GM21381 (cell line): ENCODE data around the gene CLEC4M.

ENCODE experiments used
- ATAC-seq: cut with Tn5 transposase; IDR thresholded peaks from one replicate; pipeline ENCODE4 v1.9.1; 2021; ENCODE audit warnings: mild to moderate bottlenecking, moderate library complexity; ENCODE audit not compliant: unreplicated experiment

CLEC4M gene

GRCh38 chr19:7762719-7763293 lies at the start of gene CLEC4M:
Gene CLEC4M (plus strand): TSS chr19:7763243. CDS start chr19:7763267, 24 bp downstream.
- no peak for ATAC-seq

- ATAC-seq = no peak
Measured at GRCh38 chr19:7715671-7716070, 47.4 kb upstream of the CLEC4M start.

DNA sequence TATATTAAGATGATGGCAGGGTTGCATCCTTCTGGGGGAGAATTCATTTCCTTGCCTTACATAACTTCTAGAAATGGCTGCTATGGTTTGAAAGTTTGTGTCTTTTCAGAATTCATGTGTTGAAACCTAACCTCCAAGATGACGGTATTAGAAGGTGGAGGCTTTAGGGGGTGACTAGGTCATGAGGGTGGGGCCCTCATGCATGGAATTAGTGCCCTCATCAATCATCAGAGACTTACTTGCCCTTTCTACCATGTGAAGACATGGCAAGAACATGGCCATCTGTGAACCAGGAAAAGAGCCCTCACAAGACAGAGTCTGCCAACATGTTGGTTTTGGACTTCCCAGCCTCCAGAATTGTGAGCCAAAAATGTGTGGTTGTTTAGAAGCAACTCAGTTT lies 46.3 kb upstream of the CLEC4M start:
- ATAC-seq = no peak

GRCh38 chr19:7718668-7719067 lies 44.4 kb upstream of the CLEC4M start:
- no peak for ATAC-seq

DNA sequence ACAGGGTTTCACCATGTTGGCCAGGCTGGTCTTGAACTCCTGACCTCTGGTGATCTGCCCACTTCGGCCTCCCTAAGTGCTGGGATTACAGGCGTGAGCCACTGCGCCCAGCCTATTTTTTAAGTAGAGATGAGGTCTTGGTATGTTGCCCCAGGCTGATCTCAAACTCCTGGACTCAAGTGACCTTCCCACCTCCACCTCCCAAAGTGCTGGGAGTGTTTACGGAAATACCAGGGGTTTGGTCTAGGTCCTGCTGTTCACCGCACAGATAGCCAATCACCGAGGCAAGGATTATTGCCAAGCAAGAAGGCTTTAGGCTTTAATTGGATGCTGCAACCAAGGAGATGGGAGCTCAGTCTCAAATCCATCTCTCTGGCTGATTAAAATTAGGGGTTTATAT lies 42.7 kb upstream of the CLEC4M start:
- no peak for ATAC-seq

DNA sequence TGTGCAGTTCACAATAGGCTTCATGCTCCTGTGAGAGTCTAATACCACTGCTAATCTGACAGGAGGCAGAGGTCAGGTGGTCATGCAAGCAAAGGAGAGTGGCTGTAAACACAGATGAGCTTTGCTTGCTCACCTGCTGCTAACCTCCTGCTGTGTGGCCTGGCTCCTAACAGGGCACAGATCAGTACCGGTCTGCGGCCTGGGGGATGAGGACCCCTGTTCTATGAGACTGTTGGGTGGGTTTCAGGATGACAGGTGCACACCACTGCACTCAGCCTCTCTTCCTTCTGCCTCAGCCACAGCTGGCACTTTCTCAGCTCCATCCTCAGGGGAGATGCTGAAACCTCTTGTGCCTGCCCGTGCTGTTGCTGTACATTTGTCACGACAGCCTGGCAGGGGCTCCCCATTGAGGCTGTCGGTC lies 40.8 kb upstream of the CLEC4M start:
- no peak for ATAC-seq

- no peak for ATAC-seq
Measured at GRCh38 chr19:7725791-7726190, 37.3 kb upstream of the CLEC4M start.

GRCh38 chr19:7729211-7729610 lies 33.8 kb upstream of the CLEC4M start:
- no peak for ATAC-seq

DNA sequence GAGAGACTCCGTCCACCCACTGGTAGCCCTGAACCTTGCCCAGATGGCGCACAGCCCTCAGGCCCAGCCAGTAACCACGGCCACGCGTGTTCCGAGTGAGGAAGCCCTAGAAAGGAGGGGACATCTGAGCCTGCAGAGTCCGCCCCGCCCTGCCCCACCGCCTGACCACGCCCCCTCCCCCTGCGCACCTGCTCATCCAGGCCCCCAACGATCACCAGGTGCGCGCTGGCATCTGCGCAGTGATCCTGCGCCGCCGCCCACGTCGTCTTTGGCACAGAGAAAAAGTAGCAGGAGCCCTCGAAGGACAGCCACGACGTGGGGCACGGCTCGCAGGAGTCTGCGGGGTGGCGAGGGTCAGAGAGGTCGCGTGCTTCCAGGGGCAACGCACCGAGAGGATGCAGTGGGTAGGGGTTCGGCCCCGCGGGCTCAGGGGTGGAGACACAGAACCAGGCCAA lies 33.2 kb upstream of the CLEC4M start:
- no peak for ATAC-seq

DNA sequence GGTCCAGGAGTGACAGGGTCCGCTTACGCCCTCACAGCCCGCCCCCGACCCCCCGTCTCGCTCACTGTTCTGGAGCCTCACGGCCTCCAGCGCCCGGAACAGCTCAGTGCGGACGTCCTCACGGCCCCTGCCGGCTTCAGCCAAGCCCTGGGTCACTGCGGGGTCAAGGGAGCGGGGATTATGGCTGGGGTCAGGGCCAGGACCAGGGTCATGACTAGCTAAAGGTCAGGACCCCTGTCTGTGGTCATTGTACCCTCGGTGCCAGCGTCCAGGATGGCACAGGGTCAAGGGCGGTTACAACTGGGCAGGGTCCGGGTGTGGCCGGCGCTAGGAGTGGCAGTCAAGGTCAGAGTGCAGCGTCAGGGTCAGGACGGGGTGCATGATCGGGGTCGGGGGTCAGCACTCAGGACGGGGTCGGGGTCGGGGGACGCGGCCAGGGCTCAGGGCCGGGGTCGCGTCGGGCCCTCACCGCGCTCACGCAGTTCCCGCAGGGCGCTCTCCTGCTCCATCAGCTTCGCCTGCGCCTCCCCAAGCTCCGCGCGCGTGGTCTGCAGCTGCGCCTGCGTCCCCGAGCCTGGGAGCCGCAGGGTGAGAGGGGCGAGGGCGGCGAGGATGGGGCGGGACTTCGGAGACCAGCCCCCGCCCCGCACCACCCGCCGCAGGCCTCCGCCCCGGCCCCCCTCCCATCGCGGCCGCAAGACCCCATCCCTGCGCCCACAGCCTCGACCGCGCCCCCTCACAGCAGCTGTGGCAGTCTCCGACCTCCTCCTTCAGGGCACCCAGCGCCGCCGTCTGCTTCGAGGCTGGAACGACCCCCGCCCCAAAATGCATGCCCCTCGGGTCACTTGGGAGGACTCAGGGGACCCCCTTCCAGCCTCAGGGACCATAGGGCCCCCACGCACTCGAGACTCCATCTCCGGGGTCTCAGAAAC lies 32.5 kb upstream of the CLEC4M start:
- no peak for ATAC-seq

- no peak for ATAC-seq
Measured at GRCh38 chr19:7731218-7731595, 31.8 kb upstream of the CLEC4M start.

DNA sequence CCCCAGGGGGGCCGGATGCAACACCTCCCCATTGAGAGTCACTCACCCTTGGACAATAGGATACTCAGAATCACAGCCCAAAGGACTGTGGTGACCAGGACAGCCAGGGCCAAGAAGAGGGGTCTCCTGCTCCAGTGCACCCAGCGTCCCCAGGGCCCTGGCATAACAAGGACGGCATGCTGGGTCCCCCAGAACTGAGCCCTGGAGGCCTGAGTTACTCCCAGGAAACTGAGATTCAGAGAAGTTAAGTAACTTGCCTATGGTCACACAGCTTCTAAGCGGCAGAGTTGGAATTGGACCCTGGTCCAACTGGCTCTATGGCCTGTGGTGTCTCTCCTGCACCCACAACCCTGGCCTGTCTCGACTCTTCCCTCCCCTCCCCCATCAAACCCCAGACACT lies 31.4 kb upstream of the CLEC4M start:
- no peak for ATAC-seq

- no peak for ATAC-seq
Measured at GRCh38 chr19:7732045-7732444, 31.0 kb upstream of the CLEC4M start, which contains the start of gene CLEC4G. Gene CLEC4G (minus strand): TSS chr19:7732110. CDS start chr19:7732102, 8 bp downstream.

DNA sequence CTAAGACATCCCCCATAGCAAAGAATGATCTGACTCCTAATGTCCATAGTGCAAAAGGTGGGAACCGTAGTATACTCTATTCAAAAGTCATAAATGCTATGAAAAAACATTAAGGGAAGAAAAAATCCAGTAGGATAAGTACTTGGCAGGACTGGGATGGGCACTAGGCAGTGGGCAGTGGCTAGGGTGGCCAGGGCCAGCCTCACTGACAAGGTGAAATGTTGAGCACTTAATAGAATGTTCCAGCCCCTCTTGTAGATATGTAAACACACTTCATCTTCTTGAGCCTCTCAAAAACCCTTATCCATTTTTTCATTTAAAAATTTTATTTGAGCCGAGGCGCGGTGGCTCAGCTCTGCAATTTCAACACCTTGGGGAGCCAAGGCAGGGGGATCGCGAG lies 29.7 kb upstream of the CLEC4M start:
- ATAC-seq = no peak

DNA sequence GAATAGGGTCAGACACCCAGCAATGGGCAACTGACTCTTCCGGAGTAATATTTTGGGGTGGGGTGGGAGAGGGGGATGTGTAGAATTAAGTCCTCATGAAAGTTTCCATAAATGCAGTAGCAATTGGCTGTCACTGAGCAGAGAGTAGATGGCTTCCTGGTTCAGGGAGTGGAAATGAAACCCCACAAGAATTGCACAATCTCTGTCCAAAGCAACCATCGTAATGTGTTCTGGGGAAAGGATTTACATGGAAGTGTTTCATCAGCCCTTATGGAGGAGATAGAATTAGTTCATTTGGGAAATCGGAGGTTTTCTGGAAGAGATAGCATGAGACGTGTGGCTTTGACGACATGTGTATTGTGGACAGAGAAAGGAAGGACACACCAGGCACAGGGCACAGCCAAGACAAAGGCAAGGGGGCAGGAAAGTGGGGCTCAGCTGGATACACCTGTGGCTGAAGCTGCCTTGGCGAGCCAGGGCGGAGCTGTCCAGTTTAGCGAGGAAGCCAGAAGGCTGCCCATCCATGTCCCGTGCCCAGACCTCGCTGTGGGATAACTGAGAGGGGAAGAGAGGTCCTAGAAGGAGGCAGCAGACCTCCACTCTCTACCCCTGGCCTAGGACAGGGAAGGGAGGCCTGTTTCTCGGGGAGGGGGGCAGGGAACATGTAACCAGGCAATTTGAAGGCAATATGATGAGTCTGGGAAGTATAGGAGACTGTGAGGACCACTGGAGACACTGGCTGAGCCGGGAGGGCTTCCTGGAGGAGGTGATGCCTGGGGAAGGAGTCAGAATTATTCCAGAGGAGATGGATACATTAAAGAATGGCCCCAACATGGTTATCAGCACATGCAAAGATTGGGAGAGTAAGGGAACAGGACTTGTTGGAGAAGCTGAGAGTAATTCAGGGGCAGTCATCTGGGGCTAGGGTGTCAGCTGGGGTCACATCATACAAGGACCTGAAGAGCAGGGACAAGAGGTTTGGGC lies 28.5 kb upstream of the CLEC4M start:
- no peak for ATAC-seq

GRCh38 chr19:7736148-7736547 lies 26.9 kb upstream of the CLEC4M start:
- no peak for ATAC-seq

GRCh38 chr19:7737215-7737614 lies 25.8 kb upstream of the CLEC4M start:
- no peak for ATAC-seq

GRCh38 chr19:7738023-7738422 lies 25.0 kb upstream of the CLEC4M start:
- no peak for ATAC-seq

- ATAC-seq = no peak
Measured at GRCh38 chr19:7739211-7739755, 23.8 kb upstream of the CLEC4M start.

DNA sequence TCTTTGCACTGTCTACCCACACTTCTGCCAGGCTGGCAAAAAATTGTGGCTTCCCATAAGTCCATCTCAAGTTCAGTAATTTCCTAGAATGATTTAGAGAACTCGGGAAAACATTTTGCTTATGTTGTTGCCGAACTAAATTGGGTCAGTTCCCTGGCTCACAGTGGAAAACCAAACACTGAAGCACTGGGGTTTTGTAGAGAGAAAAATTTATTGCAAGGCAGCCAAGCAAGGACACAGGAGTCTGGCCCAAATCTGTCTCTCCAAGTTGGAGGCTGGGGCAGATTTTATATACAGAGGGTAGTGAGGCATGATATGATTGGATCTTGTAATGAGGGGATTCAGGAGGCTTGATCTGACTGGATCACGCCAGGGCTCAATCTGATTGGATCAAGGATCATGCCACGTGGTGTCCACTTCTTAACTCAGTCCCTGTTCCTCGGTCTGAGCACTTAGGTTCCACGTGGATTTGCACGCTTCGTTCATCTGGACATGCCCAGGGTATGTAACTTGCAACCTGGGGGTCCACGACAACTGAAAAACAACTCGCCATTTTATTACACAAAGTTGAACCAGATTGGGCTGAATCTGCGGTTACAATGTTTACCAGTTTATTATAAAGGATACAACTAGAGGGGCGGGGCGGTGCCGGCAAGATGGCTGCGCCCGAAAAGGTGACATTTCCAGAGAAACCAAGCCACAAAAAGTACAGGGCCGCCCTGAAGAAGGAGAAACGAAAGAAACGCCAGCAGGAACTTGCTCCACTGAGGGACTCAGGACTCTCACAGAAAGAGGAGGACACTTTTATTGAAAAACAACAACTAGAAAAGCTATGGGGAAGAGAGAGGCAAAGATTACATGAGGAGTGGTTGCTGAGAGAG lies 23.0 kb upstream of the CLEC4M start:
- no peak for ATAC-seq
